Islet of Langerhans (tissue), 1 donor: ENCODE results near the gene OLR1.

Source experiments
- FAIRE-seq: peaks from one replicate; lab custom pipeline; 2011; peaks lifted over from hg19 to GRCh38; lab: Jason Lieb, UNC

OLR1 gene

DNA sequence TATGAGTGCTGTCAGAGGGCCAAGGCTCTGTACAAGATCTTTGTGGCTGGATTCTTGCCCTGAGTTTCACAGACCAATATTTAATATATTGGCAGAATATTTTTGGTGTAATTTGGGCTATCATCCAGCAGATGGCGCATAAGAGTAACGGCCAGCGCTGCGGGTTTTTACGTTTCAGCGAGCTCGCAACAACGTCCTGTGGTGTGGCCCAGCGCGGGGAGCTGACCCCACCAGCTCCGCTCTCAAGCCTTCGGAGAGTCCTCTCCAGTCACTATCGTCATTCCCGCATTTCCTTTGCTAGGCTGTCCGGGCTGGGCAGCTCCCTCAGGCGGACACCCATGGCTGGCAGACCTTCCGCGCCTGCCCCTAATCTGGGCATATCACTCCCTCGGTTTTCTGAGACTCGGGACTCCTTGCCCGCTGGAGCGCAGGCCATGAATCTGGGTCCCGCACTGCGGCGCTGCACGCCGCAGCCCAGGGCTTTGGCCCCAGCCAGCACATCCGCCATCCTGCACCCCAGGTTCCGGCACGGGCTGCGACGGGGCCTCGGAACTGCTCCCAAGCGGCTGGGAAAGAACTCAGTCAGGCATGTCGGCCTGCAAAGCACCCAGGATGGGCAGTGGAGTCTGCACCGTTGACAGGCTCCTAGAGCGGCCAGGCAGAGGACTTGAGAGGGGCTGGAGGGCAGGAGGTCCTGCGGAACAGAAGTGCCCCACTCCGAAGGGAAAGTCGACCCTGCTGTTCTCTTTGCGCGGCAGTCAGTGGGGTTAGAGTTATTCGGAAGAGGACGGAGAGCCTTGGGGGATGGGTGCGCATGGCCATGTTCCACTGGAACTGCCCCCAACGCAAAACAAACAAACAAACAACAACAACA is 18.4 kb downstream of the OLR1 start:
- FAIRE-seq: peak; percentile 72

DNA sequence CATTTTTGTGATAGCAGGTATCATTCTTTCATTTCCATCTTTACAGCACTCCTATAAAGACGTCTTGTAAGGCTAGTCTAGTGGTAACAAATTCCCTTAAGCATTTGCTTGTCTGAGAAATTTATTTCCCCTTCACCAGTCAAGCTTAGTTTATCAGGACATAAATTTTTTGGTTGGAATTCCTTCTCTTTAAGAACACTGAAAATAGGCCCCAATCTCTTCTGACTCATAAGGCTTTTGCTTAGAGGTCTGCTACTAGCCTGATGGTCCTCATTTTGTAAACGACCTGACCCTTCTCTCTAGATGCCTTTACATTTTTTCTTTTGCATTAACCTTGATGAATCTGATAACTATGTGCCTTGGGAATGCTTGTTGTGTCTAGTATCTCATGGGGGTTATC is 20.3 kb downstream of the OLR1 start:
- no peak for FAIRE-seq

DNA sequence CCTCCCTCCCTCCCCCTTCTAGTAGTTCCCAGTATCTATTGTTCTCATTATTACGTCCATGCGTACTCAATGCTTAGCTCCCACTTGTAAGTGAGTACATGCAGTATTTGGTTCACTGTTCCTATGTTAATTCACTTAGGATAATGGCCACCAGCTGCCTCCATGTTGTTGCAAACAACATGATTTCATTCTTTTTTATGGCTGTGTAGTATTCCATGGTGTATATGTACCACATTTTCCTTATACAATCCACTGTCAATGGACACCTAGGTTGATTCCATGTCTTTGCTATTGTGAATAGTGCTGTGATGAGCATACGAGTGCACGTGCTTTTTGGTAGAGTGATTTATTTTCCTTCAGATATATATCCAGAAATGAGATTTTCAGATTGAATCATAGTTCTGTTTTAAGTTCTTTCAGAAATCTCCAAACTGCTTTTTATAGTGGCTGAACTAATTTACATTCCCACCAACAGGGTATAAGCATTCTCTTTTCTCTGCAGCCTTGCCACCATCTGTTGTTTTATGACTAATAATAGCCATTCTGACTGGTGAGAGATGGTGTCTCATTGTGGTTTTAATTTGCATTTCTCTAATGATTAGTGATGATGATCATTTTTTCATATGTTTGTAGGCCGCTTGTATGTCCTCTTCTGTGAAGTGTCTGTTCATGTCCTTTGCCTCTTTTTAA is 24.1 kb downstream of the OLR1 start:
- FAIRE-seq: no peak

DNA sequence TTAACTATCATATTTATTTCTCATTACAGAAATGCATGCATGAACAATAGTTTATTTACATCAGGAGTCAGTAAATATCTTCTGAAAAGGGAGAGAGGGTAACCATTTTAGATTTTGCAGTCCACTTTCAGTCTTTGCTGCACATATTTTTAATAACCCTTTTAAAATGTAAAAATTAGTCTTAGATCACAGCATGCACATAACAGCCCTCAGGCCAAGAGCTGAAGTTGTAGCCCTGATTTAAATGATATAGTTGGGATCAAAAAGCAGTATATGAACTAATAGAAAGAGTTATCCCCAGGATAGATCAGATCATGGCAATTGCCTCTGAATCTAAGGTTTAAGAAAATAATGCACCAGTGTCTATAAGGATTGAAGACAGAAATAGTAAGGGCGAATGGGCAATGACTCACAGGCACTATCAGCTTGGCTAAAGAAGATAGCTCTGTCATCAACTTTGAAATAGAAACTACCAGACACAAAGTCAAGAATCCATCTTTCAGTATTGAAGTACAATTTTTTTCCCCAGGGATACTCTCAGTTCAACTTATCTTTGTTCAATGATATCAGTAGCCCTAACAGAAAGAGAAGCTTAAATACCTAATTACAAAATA is 28.8 kb downstream of the OLR1 start:
- FAIRE-seq: no peak

DNA sequence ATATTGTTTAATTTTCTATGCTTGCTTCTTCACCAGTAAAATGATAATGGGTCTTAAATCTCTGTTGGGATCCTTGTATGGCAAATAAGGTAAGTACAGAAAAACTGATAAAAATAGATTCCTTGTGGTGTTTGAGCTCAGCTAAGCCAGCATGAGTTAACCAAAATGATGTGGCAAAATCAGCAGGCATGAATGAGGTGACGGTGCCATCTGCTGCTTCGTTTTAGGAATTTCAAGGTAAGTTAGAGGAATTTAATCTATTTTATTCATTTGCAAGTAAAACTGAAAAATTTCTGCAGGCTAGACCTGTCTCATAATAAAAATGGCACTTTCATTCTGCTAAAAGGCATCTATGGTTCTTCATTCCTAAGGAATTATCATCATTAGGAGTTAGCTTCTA is 31.9 kb downstream of the OLR1 start:
- peak; percentile 62 for FAIRE-seq

DNA sequence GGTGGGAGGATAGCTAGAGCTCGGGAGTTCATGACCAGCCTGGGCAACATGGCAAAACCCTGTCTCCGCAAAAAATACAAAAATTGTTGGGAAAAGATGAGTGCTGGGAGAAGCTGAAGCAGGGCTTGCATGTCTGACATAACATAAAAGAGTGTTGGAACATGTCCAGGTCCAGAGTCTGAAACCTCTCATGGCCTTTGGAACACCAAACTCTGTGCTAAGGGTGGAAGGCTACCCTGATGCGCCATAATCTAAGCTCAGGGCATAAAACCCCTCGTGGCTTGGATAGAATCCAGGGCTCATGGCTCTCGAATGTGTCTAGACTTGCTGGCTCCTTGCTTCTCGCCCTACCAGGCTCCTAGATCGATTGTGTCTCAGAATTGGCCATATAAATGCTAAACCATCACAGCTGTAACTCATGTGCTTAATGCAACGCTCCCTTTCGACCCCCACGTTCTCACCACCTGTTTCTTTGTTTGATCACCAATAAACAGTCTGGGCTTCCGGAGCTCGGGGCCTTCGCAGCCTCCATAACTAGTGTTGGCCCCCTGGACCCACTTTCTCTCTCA is 35.2 kb downstream of the OLR1 start:
- FAIRE-seq: no peak

DNA sequence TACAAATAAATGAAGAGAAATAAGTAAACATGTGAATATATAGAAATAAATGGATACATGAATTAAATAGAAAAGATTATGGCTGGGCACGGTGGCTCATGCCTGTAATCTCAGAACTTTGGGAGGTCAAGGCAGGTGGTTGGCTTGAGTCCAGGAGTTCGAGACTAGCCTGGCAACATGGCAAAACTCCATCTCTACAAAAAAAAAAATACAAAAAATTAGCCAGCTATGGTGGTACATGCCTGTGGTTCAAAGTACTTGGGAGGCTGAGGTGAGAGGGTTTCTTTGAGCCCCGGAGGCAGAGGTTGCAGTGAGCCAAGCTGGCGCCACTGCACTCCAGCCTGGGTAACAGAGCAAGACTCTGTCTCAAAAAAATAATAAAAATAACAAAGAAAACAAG is 36.8 kb downstream of the OLR1 start:
- FAIRE-seq: no peak

DNA sequence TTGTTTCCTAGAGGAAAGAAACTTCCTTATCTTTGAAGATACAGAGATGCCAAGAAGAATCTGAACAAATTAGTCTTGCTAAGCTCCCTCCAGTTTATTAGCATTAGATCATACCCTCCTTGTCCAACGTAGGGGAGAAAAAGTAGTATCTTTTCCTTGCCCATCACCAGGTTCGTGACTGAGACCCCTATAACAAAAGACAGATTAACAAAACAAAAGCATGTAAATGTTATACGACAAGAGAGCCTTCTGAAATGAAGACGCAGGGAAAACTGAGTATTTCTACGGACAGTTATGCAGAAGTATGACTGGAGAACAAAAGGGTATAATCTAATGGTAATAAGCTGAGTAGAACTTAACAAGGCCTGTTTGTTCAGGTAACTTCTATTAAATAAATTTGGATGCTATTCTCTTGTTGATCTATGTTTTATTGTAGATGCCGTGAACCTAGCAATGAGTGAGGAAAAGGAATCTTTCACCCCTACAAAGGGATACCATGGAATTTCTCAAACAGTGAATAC is 39.0 kb downstream of the OLR1 start:
- FAIRE-seq: no peak

DNA sequence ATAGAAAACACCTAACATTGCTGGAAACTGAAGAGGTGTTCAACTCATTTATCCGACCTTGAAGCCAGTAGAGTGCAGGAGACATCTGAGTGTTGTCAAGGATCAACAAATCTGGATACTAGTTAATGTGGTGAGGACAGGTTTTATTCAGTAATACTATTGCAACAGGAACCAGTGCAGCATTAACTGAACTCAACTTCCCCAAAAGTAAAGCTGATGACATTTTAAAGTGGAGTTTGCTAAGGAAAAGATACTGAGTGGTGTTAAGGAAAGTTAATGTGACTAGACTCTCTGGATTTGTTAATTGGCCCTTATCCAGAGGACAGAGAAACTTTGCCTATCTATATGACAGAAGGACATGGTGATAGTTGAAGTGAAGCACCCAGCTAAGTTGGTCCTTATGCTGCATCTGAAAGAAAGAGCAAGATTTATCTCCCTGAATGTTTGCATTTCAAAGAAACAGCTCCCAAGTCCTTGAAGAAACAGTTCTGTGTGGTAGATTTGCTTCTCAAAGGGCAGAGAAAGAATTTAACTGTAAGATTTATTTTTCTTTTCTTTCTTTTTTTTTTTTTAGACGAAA is 40.7 kb downstream of the OLR1 start:
- FAIRE-seq: no peak

DNA sequence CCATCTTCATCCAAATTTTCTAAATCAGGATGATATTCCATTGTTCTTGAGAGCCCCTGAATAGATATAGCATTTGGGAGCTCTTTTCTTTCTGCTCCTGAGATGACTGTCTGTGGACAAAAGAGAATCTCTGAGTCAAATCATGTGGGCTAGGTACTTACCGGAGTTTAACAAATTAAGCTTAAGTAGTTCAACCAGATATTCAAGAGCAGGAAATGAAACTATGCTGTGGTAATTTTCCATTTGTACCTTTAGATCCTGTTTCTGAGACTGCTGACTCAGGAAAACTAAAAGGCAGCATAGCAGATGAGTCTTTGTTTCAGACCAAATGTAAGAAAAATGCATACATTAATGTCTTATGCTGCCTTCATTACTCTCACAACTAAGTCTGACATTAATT is 41.9 kb downstream of the OLR1 start, which contains the start of gene CLEC7A:
Gene CLEC7A, minus strand, starts transcription at position 158 of the 400 bp plus-strand sequence. Its CDS starts 117 bp downstream, at position 41.
- FAIRE-seq: no peak

DNA sequence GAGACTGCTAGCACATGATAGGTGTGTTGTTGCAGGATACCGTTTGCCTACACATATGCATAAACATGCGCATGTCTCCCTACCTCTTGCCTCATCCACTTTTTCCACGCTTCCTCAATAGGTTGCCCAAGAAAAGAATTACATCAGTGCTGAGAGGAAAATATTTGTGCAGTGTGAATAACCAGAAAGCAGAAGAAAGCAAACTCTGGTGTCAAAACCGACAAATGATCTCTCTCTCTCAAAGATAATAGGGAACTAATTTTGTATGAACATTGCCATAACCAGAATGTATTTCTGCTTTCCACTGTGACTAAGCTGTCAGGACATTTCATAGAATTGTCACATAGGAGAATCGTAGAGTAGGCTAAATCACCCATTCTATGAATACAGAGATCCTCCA is 43.2 kb downstream of the OLR1 start:
- no peak for FAIRE-seq

DNA sequence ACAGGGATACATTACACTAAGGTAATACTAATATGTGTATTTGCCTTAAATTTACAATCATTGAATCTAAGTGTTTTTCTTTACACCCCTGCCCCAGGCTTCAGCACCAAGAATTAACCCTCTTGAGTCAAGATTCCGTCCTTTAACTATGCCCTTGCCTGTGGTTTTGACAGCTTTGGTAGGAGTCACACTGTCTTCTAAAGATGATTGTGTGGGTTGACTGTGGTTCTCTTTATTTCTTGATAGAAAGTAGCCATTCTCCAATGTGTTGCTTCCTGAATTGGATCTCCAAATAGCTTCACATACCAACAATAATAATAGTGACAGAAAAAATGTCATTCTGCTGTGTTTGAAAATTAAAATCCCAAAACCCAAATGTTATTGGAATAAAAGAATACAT is 45.5 kb downstream of the OLR1 start:
- FAIRE-seq: no peak

DNA sequence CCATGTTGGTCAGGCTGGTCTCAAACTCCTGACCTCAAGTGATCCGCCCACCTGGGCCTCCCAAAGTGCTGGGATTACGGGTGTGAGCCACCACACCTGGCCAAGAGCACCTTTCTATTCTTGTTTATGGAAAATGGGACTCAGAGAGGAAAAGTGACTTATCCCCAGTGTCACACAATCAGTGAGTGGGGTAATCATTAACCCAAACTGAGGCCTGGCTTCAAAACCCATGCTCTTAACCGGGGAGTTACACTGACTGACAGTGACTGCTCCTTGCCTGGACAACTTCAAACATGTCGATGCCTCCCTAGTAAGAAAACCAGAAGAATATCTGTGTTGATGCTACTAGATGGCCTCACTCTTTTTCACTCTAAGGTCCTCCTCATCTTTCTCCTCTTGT is 49.2 kb downstream of the OLR1 start:
- FAIRE-seq: no peak

DNA sequence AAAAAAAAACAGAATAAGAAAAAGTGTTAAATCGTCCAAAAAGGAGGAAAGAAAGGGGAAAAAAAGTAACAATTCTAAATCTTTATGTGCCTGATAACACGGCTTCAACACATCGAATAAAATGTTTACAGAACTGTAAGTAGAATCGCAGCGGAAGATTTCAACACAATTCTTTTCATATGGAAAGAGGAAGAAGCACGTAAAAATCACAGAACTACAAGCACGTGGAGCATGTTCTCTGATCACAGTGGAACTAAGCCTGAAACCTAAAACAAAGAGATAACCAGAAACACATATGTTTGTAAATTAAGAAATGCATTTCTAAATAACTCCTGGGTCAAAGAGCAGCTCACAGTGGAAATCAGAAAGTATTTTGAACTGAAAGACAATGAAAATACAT is 50.7 kb downstream of the OLR1 start:
- no peak for FAIRE-seq

DNA sequence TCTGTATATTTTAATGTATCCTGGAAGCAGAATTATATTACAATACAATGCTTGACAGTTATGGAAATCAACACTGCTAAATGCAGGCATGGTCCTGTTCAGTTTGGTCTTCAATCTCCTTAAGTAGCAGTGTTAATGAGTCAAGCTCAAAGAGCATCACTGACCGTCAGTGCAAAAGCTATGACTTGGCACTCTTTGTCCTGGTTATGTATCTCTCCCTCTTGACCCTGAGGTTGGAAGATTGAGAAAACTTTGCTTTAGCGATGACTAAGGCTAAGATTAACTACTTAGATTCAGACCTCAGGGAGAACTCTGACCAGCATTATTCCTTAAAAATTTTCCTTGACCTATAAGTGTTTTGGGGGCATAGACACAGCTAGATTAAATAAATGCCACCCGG is 52.9 kb downstream of the OLR1 start:
- FAIRE-seq: no peak

DNA sequence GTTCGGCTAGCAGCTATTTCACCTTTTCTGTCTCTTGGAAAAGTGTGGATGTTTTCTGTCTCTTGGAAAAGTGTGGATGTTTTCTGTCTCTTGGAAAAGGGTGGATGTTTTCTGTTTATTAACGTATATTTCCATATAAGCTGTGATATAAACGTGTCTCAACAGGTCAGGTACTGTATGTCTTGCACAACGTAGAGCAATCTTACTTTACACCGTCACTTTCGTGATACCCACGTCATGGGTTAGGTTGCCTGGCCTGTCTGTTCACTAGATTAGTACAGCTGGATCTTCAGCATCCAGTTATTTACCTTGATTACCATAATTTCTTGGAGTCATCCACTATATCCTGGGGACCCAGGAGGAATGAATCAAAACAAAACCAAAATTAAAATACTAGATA is 56.0 kb downstream of the OLR1 start:
- no peak for FAIRE-seq

DNA sequence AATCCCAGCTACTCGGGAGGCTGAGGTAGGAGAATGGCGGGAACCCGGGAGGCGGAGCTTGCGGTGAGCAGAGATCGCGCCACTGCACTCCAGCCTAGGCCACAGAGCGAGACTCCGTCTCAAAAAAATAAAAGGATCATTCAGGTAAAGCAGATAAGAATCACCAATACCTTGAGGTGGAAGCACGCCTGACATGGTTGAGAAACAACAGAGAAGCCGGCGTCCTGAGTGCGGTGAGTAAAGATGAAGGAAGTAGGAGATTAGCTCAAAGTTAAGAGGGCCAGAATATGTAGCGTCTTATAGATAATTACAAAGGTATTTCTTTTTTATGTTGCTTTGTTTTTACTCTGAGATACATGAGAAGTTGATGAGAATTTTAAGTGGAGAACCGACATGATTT is 56.6 kb downstream of the OLR1 start:
- FAIRE-seq: no peak

DNA sequence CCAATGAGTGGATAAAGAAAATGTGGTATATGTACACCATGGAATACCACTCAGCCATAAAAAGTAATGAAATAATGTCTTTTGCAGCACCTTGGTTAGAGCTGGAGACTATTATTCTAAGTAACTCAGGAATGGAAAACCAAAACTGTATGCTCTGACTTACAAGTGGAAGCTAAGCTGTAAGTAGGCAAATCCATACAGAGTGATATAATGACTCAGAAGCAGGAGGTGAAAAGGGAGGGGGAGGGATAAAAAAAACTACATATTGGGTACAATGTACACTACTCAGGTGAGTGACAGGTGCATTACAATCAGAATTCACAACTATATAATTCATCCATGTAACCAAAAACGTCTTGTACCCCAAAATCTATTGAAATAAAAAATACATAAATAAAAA is 58.0 kb downstream of the OLR1 start:
- FAIRE-seq: no peak

DNA sequence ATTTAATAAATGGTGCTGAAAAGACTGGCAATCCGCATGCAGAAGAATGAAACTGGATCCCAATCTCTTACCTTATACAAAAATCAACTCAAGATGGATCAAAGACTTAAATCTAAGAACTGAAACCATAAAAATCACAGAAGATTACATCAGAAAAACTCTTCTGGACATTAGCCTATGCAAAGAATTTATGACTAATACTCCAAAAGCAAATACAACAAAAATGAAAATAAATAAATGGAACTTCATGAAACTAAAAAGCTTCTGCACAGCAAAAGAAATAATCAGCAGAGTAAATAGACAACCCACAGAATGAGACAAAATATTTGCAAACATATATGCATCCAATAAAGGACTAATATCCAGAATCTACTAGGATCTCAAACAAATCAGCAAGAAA is 58.9 kb downstream of the OLR1 start:
- no peak for FAIRE-seq

DNA sequence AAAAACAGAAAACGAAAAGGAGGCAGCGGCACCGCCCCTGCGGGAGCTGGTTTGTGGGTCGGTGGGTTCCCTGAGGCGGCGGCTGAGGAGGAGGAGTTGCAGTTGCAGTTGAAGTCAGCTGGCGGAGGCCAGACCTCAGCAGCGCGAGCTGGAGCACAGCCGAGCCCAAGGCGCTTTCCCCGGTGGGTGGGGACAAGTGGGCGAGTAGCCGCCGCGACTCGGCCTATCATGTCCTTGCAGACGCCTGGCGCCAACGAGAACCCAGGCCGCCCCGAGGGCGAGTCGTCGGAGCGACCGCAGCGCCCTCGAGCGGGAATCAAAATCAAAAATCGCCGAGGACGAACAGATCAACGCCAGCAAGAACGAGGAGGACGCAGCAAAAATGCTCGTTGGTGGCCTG is 60.5 kb downstream of the OLR1 start:
- no peak for FAIRE-seq

DNA sequence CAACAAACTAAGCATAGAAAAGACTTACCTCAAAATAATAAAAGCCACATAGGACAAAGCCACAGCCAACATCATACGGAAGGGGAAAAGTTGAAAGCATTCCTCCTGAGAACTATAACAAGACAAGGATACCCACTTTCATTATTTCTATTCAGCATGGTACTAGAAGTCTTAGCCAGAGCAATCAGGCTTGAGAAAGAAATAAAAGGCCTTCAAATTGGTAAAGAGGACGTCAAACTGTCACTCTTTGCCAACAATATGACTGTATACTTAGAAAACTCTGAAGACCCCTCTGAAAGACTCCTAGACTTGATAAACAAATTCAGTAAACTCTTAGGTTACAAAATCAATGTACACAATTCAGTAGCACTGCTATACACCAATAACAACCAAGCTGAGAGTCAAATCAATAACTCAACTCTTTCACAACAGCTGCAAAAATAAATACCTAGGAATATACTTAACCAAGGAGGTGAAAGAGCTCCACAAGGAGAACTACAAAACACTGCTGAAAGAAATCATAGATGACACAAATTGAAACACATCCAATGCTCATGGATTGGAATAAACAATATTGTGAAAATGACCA is 61.6 kb downstream of the OLR1 start:
- no peak for FAIRE-seq
